Esophagus squamous epithelium (tissue), 4 donors: Measurements from ENCODE around the gene CNTNAP5.

Source experiments
- CTCF ChIP-seq, 6 experiments: fragments of 450-650 bp in 4 of 6; fragments of 200-600 bp in 2 of 6; sonication (generic) in 2 of 6; IDR thresholded peaks; one replicate each; pipeline ENCODE4 v1.5.1; 2016 to 2019; ENCODE audit warnings: antibody characterized with exemption in 6 of 6, mild to moderate bottlenecking in 4 of 6, moderate library complexity in 4 of 6
- POLR2A ChIP-seq, 4 donors: fragments of 450-650 bp; IDR thresholded peaks; one replicate each; pipeline ENCODE4 v1.6.1; 2017; ENCODE audit warnings: antibody characterized with exemption in 4 of 4, mild to moderate bottlenecking in 4 of 4, moderate library complexity in 3 of 4

- no peak for TF ChIP-seq CTCF (IDR thresholded peaks at IDR 0.05)
- no peak for TF ChIP-seq POLR2A (IDR thresholded peaks at IDR 0.05)
Observed at GRCh38 chr2:124959581-124959980, 934.5 kb downstream of the CNTNAP5 start.
